ENCODE data around the gene FER1L5.
"Not testable (repeated sequence)": the region's sequence is repeated elsewhere in the genome, so short reads cannot be mapped to it uniquely, and the experiment has no call there.

The FER1L5 gene

GRCh38 chr2:96662360-96662759 lies 19.8 kb downstream of the FER1L5 start:
- H3K4me3 ChIP-seq (ENCODE audit: low read length in 2 of 2), result no peak overlapping the region
- H3K27ac ChIP-seq (ENCODE audit: low read length), result no peak overlapping the region
- H3K9ac ChIP-seq (ENCODE audit: low read length in 2 of 2), result no peak overlapping the region

GRCh38 chr2:96663177-96663576 lies 20.6 kb downstream of the FER1L5 start:
- peaks cover 0 to 4% of the 10 kb centered on the region in 2 donors for H3K27me3 ChIP-seq (ENCODE audit: control insufficient read depth in 1 of 2, insufficient read depth in 2 of 2, low read length in 2 of 2)
- H3K27ac ChIP-seq (ENCODE audit: low read length), result no peak overlapping the region
- peaks cover 0 to 5% of the 10 kb centered on the region in 2 donors for H3K9me3 ChIP-seq (ENCODE audit: control insufficient read depth in 2 of 2, low read length in 2 of 2)
- H3K36me3 ChIP-seq (ENCODE audit: control insufficient read depth in 2 of 2, insufficient read depth in 2 of 2, low read length in 2 of 2), result no peaks in the 10 kb centered on the region
- no peak overlapping the region for H3K9ac ChIP-seq (ENCODE audit: low read length in 2 of 2)
- no peaks in the 10 kb centered on the region for H3K4me1 ChIP-seq (ENCODE audit: control insufficient read depth, insufficient read depth, low read length)
- no peak overlapping the region for H3K4me3 ChIP-seq (ENCODE audit: low read length in 2 of 2)

More at GRCh38 chr2:96662360-96662759, 19.8 kb downstream of the FER1L5 start:
- no peaks in the 10 kb centered on the region for H3K4me1 ChIP-seq (ENCODE audit: control insufficient read depth, insufficient read depth, low read length)
- H3K36me3 ChIP-seq (ENCODE audit: control insufficient read depth in 2 of 2, insufficient read depth in 2 of 2, low read length in 2 of 2), result no peaks in the 10 kb centered on the region
- H3K9me3 ChIP-seq (ENCODE audit: control insufficient read depth in 2 of 2, low read length in 2 of 2), result peaks cover 0 to 5% of the 10 kb centered on the region in 2 donors
- H3K27me3 ChIP-seq (ENCODE audit: control insufficient read depth in 1 of 2, insufficient read depth in 2 of 2, low read length in 2 of 2), result peaks cover 0 to 4% of the 10 kb centered on the region in 2 donors

GRCh38 chr2:96663829-96664228 lies 21.3 kb downstream of the FER1L5 start:
- Histone ChIP-seq H3K9me3 (ENCODE audit: control insufficient read depth in 2 of 2, low read length in 2 of 2) (peaks cover 0 to 5% of the 10 kb centered on the region in 2 donors), H3K36me3 (ENCODE audit: control insufficient read depth in 2 of 2, insufficient read depth in 2 of 2, low read length in 2 of 2) (no peaks in the 10 kb centered on the region), H3K4me3 (ENCODE audit: low read length in 2 of 2) (no peak overlapping the region), H3K4me1 (ENCODE audit: control insufficient read depth, insufficient read depth, low read length) (no peaks in the 10 kb centered on the region), H3K27ac (ENCODE audit: low read length) (no peak overlapping the region), H3K9ac (ENCODE audit: low read length in 2 of 2) (no peak overlapping the region), H3K27me3 (ENCODE audit: control insufficient read depth in 1 of 2, insufficient read depth in 2 of 2, low read length in 2 of 2) (peaks cover 0 to 4% of the 10 kb centered on the region in 2 donors)

- Histone ChIP-seq H3K27ac (ENCODE audit: low read length) (no peak overlapping the region), H3K9ac (ENCODE audit: low read length in 2 of 2) (no peak overlapping the region)
Observed at GRCh38 chr2:96664366-96664925, 21.9 kb downstream of the FER1L5 start.

GRCh38 chr2:96665083-96665569 lies 22.6 kb downstream of the FER1L5 start:
- no peak overlapping the region for H3K4me3 ChIP-seq (ENCODE audit: low read length in 2 of 2)

More at GRCh38 chr2:96664366-96664925, 21.9 kb downstream of the FER1L5 start:
- H3K27me3 ChIP-seq (ENCODE audit: control insufficient read depth in 1 of 2, insufficient read depth in 2 of 2, low read length in 2 of 2), result peaks cover 0 to 4% of the 10 kb centered on the region in 2 donors
- H3K9me3 ChIP-seq (ENCODE audit: control insufficient read depth in 2 of 2, low read length in 2 of 2), result peaks cover 0 to 5% of the 10 kb centered on the region in 2 donors
- no peaks in the 10 kb centered on the region for H3K36me3 ChIP-seq (ENCODE audit: control insufficient read depth in 2 of 2, insufficient read depth in 2 of 2, low read length in 2 of 2)
- no peaks in the 10 kb centered on the region for H3K4me1 ChIP-seq (ENCODE audit: control insufficient read depth, insufficient read depth, low read length)
- H3K4me3 ChIP-seq (ENCODE audit: low read length in 2 of 2), result no peak overlapping the region

DNA sequence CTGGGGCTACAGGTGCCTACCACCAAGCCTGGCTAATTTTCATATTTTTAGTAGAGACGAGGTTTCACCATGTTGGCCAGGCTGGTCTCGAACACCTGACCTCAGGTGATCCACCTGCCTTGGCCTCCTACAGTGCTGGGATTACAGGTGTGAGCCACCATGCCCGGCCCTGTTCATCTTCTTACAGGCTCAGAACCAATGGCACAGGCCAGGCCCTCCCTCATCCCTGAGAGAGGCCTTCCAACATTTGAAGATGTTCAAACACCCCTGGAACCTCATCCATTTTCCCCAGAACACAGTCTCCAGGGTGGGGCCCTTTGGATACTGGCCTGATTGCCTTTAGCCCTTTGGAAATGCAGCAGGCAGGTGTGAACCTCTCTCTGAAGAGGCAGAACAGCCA lies 23.2 kb downstream of the FER1L5 start:
- not testable (repeated sequence) for H3K27me3 ChIP-seq (ENCODE audit: control insufficient read depth in 1 of 2, insufficient read depth in 2 of 2, low read length in 2 of 2); H3K36me3 ChIP-seq (ENCODE audit: control insufficient read depth in 2 of 2, insufficient read depth in 2 of 2, low read length in 2 of 2); H3K4me1 ChIP-seq (ENCODE audit: control insufficient read depth, insufficient read depth, low read length); H3K4me3 ChIP-seq (ENCODE audit: low read length in 2 of 2); H3K27ac ChIP-seq (ENCODE audit: low read length); H3K9me3 ChIP-seq (ENCODE audit: control insufficient read depth in 2 of 2, low read length in 2 of 2); H3K9ac ChIP-seq (ENCODE audit: low read length in 2 of 2)

More at GRCh38 chr2:96665083-96665569, 22.6 kb downstream of the FER1L5 start:
- Histone ChIP-seq H3K27ac (ENCODE audit: low read length) (no peak overlapping the region), H3K27me3 (ENCODE audit: control insufficient read depth in 1 of 2, insufficient read depth in 2 of 2, low read length in 2 of 2) (peaks cover 0 to 4% of the 10 kb centered on the region in 2 donors), H3K9ac (ENCODE audit: low read length in 2 of 2) (no peak overlapping the region), H3K9me3 (ENCODE audit: control insufficient read depth in 2 of 2, low read length in 2 of 2) (peaks cover 0 to 5% of the 10 kb centered on the region in 2 donors), H3K36me3 (ENCODE audit: control insufficient read depth in 2 of 2, insufficient read depth in 2 of 2, low read length in 2 of 2) (no peaks in the 10 kb centered on the region), H3K4me1 (ENCODE audit: control insufficient read depth, insufficient read depth, low read length) (no peaks in the 10 kb centered on the region)

GRCh38 chr2:96668771-96669170 lies 26.2 kb downstream of the FER1L5 start:
- H3K36me3 ChIP-seq (ENCODE audit: control insufficient read depth in 2 of 2, insufficient read depth in 2 of 2, low read length in 2 of 2), result no peaks in the 10 kb centered on the region
- H3K9me3 ChIP-seq (ENCODE audit: control insufficient read depth in 2 of 2, low read length in 2 of 2), result peaks cover 0 to 5% of the 10 kb centered on the region in 2 donors
- H3K9ac ChIP-seq (ENCODE audit: low read length in 2 of 2), result no peak overlapping the region
- no peak overlapping the region for H3K4me3 ChIP-seq (ENCODE audit: low read length in 2 of 2)
- no peaks in the 10 kb centered on the region for H3K27me3 ChIP-seq (ENCODE audit: control insufficient read depth in 1 of 2, insufficient read depth in 2 of 2, low read length in 2 of 2)
- no peak overlapping the region for H3K27ac ChIP-seq (ENCODE audit: low read length)
- H3K4me1 ChIP-seq (ENCODE audit: control insufficient read depth, insufficient read depth, low read length), result no peaks in the 10 kb centered on the region

DNA sequence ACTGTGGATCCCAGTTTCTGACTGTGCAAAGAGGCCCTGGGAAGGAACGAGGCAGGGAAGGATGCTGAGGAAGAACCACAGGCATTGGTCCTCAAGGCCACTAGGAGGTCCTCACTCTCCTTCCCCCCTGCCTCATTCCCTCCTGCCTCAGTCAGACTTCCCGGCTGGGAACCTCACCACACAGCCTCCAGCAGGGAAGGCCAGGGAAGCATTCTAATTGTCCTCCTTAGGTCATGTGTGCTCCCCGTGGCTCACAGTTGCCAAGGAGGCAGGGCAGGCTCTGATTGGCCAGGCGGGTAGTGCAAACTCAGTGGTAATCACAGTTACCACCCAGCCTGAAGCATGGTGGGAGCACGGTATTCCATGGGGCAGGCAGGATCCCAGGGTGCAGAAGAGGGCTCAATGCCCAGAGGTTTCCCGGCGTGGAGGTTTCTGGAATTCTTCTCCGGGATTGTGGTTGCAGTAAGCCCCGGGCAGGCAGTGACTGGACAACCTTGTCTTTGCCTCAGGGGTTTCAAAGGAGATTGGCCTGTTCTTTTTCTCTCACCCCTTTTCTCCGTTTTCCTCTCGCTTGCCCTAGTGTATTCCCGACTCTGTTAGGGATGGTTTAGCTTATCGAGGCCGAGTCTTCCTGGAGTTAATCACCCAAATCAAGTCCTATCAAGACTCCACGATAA lies 27.1 kb downstream of the FER1L5 start:
- Histone ChIP-seq H3K36me3 (ENCODE audit: control insufficient read depth in 2 of 2, insufficient read depth in 2 of 2, low read length in 2 of 2) (no peaks in the 10 kb centered on the region), H3K4me1 (ENCODE audit: control insufficient read depth, insufficient read depth, low read length) (no peaks in the 10 kb centered on the region), H3K27ac (ENCODE audit: low read length) (no peak overlapping the region), H3K9me3 (ENCODE audit: control insufficient read depth in 2 of 2, low read length in 2 of 2) (no peaks in the 10 kb centered on the region), H3K27me3 (ENCODE audit: control insufficient read depth in 1 of 2, insufficient read depth in 2 of 2, low read length in 2 of 2) (no peaks in the 10 kb centered on the region), H3K9ac (ENCODE audit: low read length in 2 of 2) (no peak overlapping the region), H3K4me3 (ENCODE audit: low read length in 2 of 2) (no peak overlapping the region)

GRCh38 chr2:96679848-96680247 lies 37.3 kb downstream of the FER1L5 start:
- no peak overlapping the region for H3K4me3 ChIP-seq (ENCODE audit: low read length in 2 of 2)
- no peaks in the 10 kb centered on the region for H3K36me3 ChIP-seq (ENCODE audit: control insufficient read depth in 2 of 2, insufficient read depth in 2 of 2, low read length in 2 of 2)
- H3K27me3 ChIP-seq (ENCODE audit: control insufficient read depth in 1 of 2, insufficient read depth in 2 of 2, low read length in 2 of 2), result peaks cover 0 to 7% of the 10 kb centered on the region in 2 donors
- no peak overlapping the region for H3K27ac ChIP-seq (ENCODE audit: low read length)
- no peak overlapping the region for H3K9ac ChIP-seq (ENCODE audit: low read length in 2 of 2)
- H3K9me3 ChIP-seq (ENCODE audit: control insufficient read depth in 2 of 2, low read length in 2 of 2), result no peaks in the 10 kb centered on the region
- no peaks in the 10 kb centered on the region for H3K4me1 ChIP-seq (ENCODE audit: control insufficient read depth, insufficient read depth, low read length)

DNA sequence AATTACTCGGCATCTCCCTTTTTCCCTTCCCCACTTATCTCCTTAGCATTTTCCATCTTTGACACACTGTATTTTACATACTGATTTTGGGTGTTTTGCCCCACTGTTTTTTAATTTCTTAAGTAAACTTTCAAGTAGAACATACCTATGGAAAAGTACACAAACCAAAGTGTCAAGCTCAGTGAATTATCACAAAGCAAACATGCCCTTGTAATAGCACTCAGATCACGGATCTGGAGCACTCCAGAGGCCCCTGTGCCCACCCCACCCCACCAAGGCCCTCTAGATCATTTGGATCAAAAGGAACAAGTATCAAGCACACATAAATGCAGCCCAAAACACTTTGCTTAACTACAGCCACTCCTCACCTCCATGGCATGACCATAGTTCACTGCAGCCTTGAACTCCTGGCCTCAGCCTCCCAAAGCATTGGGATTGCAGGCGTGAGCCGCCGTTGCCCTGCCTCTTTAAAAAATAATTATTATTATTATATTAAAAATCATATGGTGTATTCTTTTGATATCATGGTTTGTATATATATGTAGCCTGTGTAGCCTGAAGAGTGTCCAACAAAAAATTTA lies 38.1 kb downstream of the FER1L5 start:
- Histone ChIP-seq H3K27me3 (ENCODE audit: control insufficient read depth in 1 of 2, insufficient read depth in 2 of 2, low read length in 2 of 2) (peaks cover 1 to 10% of the 10 kb centered on the region in 2 donors), H3K4me3 (ENCODE audit: low read length in 2 of 2) (no peak overlapping the region), H3K27ac (ENCODE audit: low read length) (no peak overlapping the region), H3K9me3 (ENCODE audit: control insufficient read depth in 2 of 2, low read length in 2 of 2) (no peaks in the 10 kb centered on the region), H3K4me1 (ENCODE audit: control insufficient read depth, insufficient read depth, low read length) (peaks cover 5% of the 10 kb centered on the region), H3K9ac (ENCODE audit: low read length in 2 of 2) (no peak overlapping the region), H3K36me3 (ENCODE audit: control insufficient read depth in 2 of 2, insufficient read depth in 2 of 2, low read length in 2 of 2) (no peaks in the 10 kb centered on the region)

- H3K36me3 ChIP-seq (ENCODE audit: control insufficient read depth in 2 of 2, insufficient read depth in 2 of 2, low read length in 2 of 2), result no peaks in the 10 kb centered on the region
- H3K27ac ChIP-seq (ENCODE audit: low read length), result no peak overlapping the region
- H3K4me1 ChIP-seq (ENCODE audit: control insufficient read depth, insufficient read depth, low read length), result peaks cover 5% of the 10 kb centered on the region
- H3K27me3 ChIP-seq (ENCODE audit: control insufficient read depth in 1 of 2, insufficient read depth in 2 of 2, low read length in 2 of 2), result peaks cover 9 to 13% of the 10 kb centered on the region in 2 donors
- H3K9ac ChIP-seq (ENCODE audit: low read length in 2 of 2), result no peak overlapping the region
- no peaks in the 10 kb centered on the region for H3K9me3 ChIP-seq (ENCODE audit: control insufficient read depth in 2 of 2, low read length in 2 of 2)
- H3K4me3 ChIP-seq (ENCODE audit: low read length in 2 of 2), result no peak overlapping the region
Observed at GRCh38 chr2:96681540-96681939, 39.0 kb downstream of the FER1L5 start.

All from stomach smooth muscle (tissue), 2 donors.